Nucleus accumbens (tissue), 56 donors: ENCODE results near the gene CRYBG3.

ENCODE experiments used
- DNase-seq, 56 donors: peaks; one replicate each; lab custom pipeline; 2025; lab: John Stamatoyannopoulos, UW

Gene CRYBG3

GRCh38 chr3:97969541-97969940, 147.7 kb downstream of the CRYBG3 start:
- peak in 3 of 56 donors; percentile 7 to 13 (median 7) for DNase-seq

- DNase-seq, result no peak
Measured at GRCh38 chr3:97970156-97970555, 148.3 kb downstream of the CRYBG3 start.

- DNase-seq, result peak in 1 of 56 donors; percentile 10
Measured at GRCh38 chr3:97970956-97971620, 149.3 kb downstream of the CRYBG3 start.

- peak in 54 of 56 donors; percentile 11 to 82 (median 69) for DNase-seq
Measured at GRCh38 chr3:97971679-97972567, 150.1 kb downstream of the CRYBG3 start, which contains the start of gene RIOX2. TSS of gene RIOX2 (minus strand) at chr3:97972431. CDS start at chr3:97967593, 4,838 bp downstream.

GRCh38 chr3:97972976-97973375, 151.2 kb downstream of the CRYBG3 start:
- DNase-seq, result no peak

GRCh38 chr3:97974996-97975395, 153.2 kb downstream of the CRYBG3 start:
- DNase-seq, result no peak

GRCh38 chr3:97975466-97975865, 153.7 kb downstream of the CRYBG3 start:
- no peak for DNase-seq

- no peak for DNase-seq
Measured at GRCh38 chr3:97979610-97980009, 157.8 kb downstream of the CRYBG3 start.

GRCh38 chr3:97981886-97982285, 160.1 kb downstream of the CRYBG3 start:
- DNase-seq, result no peak

- DNase-seq, result no peak
Measured at GRCh38 chr3:97983933-97984491, 162.2 kb downstream of the CRYBG3 start.

- DNase-seq, result no peak
Measured at GRCh38 chr3:97987306-97987705, 165.5 kb downstream of the CRYBG3 start.

GRCh38 chr3:97988784-97989568, 167.2 kb downstream of the CRYBG3 start:
- no peak for DNase-seq

- no peak for DNase-seq
Measured at GRCh38 chr3:97990624-97991292, 168.9 kb downstream of the CRYBG3 start.

GRCh38 chr3:97991293-97991682, 169.5 kb downstream of the CRYBG3 start:
- peak in 5 of 56 donors; percentile 5 to 45 (median 14) for DNase-seq

GRCh38 chr3:97992547-97993173, 170.8 kb downstream of the CRYBG3 start:
- DNase-seq, result no peak

- DNase-seq, result no peak
Measured at GRCh38 chr3:97993526-97993925, 171.7 kb downstream of the CRYBG3 start.

- DNase-seq, result no peak
Measured at GRCh38 chr3:97994328-97994945, 172.6 kb downstream of the CRYBG3 start.
